ENCODE data around the gene PRSS33. TPM values are rescaled to one million over a fixed set of nuclear protein-coding genes. Genes with fewer than 3 reads are reported as not detected.

Gene PRSS33
- total and polyA plus RNA-seq, 2 donors = 0.05 to 0.37 TPM

DNA sequence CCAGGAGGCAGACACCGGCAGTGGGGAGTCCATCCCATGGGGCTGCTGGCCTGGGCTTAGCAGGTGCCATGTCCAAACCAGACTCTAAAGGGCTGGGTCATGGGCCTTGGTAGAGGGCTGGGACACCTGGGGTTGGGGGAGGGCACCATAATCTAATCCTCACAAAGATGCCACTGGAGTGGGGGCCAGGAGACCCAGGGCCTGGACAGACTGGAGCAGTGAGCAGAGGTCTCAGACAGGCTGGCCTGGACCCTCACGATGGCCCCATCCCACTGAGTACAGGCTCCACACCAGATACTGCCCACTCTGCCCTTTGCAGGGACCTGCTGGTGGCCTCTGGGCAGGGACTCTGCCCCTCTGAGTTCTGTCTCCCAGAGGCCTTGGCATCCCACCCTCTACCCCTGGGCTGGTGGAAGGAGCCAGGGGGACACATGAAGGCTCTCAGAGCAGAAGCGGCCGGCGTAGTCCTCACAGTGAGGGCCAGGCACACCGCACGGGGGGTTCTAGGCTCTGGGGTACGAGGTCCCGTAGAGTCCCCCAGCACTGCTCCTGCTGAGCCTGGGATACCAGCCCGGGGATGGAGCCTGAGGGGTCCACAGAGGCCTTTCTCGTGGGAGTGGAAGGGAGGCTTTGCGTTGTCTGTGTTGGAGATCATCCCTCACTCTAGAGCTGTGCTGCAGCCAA, 44.9 kb downstream of the PRSS33 start:
- no peaks in the 10 kb centered on the region for H3K36me3 ChIP-seq (ENCODE audit: control insufficient read depth in 2 of 2, insufficient read depth in 2 of 2, low read length in 1 of 2)
- 96% methylated on average over 12 of the region's 12 CpGs for WGBS

DNA sequence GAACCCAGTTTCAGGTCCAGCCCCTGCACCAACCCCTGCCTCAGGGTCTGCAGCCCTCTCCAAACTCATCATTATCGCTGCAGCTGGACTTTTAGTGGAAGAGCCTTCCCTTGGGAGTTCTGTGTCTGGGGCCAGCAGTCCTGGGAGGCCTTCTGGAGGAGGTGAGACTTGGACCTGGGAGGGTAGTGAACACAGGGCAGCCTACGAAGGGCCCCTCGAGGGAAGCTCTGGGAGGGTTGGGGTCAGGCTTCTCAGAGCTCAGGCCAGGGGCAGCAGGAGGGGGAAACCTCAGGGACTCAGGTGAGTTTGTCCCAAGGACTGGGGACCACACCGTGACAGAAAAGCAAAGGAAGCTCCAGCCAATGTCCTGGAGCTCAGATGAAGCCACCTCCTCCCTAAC, 46.2 kb downstream of the PRSS33 start:
- Histone ChIP-seq H3K36me3 (ENCODE audit: control insufficient read depth in 2 of 2, insufficient read depth in 2 of 2, low read length in 1 of 2) (no peaks in the 10 kb centered on the region), H3K4me1 (ENCODE audit: control insufficient read depth in 2 of 2, insufficient read depth in 2 of 2, low read length in 2 of 2) (peaks cover 0 to 16% of the 10 kb centered on the region in 2 donors), H3K4me3 (ENCODE audit: low read length in 2 of 2) (no peak overlapping the region), H3K9me3 (ENCODE audit: control insufficient read depth in 2 of 2, insufficient read depth in 1 of 2, low read length in 1 of 2) (no peaks in the 10 kb centered on the region), H3K27ac (ENCODE audit: low read depth in 1 of 2, low read length in 1 of 2) (no peak overlapping the region), H3K27me3 (ENCODE audit: control insufficient read depth in 2 of 2, insufficient read depth in 1 of 2, low read length in 1 of 2) (no peaks in the 10 kb centered on the region)
- DNase-seq (ENCODE audit: low read depth in 6 of 9, low spot score in 9 of 9) = no peak
- 95% methylated on average over 4 of the region's 4 CpGs for WGBS

More for the DNA sequence above, 44.9 kb downstream of the PRSS33 start:
- Histone ChIP-seq H3K4me3 (ENCODE audit: low read length in 2 of 2) (no peak overlapping the region), H3K27me3 (ENCODE audit: control insufficient read depth in 2 of 2, insufficient read depth in 1 of 2, low read length in 1 of 2) (no peaks in the 10 kb centered on the region), H3K27ac (ENCODE audit: low read depth in 1 of 2, low read length in 1 of 2) (no peak overlapping the region), H3K4me1 (ENCODE audit: control insufficient read depth in 2 of 2, insufficient read depth in 2 of 2, low read length in 2 of 2) (peaks cover 0 to 16% of the 10 kb centered on the region in 2 donors), H3K9me3 (ENCODE audit: control insufficient read depth in 2 of 2, insufficient read depth in 1 of 2, low read length in 1 of 2) (no peaks in the 10 kb centered on the region)
- DNase-seq (ENCODE audit: low read depth in 6 of 9, low spot score in 9 of 9) = no peak

DNA sequence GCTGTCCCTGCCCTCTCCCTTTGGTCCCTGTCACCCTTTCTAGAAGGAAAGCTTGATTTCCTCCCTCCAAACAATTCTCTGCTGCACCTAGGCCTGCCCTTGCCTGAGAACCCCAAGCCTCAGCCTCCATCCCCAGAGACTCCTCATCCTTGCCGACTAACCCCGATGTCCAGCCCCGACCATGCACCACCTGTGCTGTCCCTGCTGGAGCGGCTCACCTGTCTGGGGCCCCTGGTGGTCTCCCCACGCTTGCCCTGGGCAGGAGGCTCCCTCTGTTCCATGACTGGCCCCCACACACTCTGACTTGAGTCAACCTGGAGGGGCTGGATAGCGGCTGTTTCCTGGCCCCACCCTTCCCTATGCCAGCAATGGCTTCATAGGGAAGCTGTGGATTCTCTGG, 46.9 kb downstream of the PRSS33 start:
- H3K27ac ChIP-seq (ENCODE audit: low read depth in 1 of 2, low read length in 1 of 2) = no peak overlapping the region
- peaks cover 0 to 16% of the 10 kb centered on the region in 2 donors for H3K4me1 ChIP-seq (ENCODE audit: control insufficient read depth in 2 of 2, insufficient read depth in 2 of 2, low read length in 2 of 2)
- H3K36me3 ChIP-seq (ENCODE audit: control insufficient read depth in 2 of 2, insufficient read depth in 2 of 2, low read length in 1 of 2) = no peaks in the 10 kb centered on the region
- no peak overlapping the region for H3K4me3 ChIP-seq (ENCODE audit: low read length in 2 of 2)
- 97% methylated on average over 6 of the region's 6 CpGs for WGBS
- no peak for DNase-seq (ENCODE audit: low read depth in 6 of 9, low spot score in 9 of 9)
- no peaks in the 10 kb centered on the region for H3K9me3 ChIP-seq (ENCODE audit: control insufficient read depth in 2 of 2, insufficient read depth in 1 of 2, low read length in 1 of 2)
- H3K27me3 ChIP-seq (ENCODE audit: control insufficient read depth in 2 of 2, insufficient read depth in 1 of 2, low read length in 1 of 2) = no peaks in the 10 kb centered on the region

DNA sequence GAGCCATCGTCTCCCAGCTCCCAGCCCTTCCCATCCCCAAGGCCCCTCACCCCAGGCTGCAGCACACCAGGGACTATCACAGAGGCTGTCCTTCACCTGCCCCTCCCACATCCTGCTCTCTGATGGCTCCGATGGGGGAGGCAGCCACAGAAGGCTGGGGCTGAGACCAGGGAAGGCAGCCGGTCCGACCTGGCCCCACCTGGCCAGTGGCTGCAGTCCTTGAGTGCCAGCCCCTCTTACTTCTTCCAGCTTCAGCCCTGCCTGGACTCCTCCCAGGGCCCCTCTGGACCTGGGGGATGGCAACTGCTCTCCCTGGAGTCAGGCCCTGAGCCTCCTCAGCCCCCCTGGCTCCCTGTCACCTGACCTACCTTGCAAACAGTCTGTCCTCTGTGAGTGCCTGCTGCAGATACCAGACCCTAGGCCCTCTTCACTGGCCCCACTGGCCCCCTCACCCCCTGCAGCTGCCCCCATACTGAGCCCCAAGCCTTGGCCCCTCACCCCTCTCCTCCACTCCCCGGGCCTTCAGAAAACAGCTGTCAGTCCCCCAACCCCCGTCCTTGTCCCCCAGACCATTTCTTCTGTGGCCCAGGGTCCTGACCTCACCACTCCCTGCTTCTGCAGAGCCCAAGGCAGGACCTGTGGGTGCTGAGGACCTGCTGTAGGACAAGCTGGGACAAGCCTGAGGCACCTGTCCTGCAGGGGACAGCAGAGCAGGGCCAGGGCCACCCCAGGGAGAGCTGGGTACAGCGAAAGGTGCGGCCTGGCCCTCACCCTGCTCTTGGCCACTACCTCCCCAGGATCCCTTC, 47.5 kb downstream of the PRSS33 start:
- no peak for DNase-seq (ENCODE audit: low read depth in 6 of 9, low spot score in 9 of 9)
- H3K27ac ChIP-seq (ENCODE audit: low read depth in 1 of 2, low read length in 1 of 2) = no peak overlapping the region
- 96% methylated on average over 8 of the region's 8 CpGs for WGBS
- H3K27me3 ChIP-seq (ENCODE audit: control insufficient read depth in 2 of 2, insufficient read depth in 1 of 2, low read length in 1 of 2) = no peaks in the 10 kb centered on the region
- H3K4me3 ChIP-seq (ENCODE audit: low read length in 2 of 2) = no peak overlapping the region
- no peaks in the 10 kb centered on the region for H3K36me3 ChIP-seq (ENCODE audit: control insufficient read depth in 2 of 2, insufficient read depth in 2 of 2, low read length in 1 of 2)
- peaks cover 0 to 16% of the 10 kb centered on the region in 2 donors for H3K4me1 ChIP-seq (ENCODE audit: control insufficient read depth in 2 of 2, insufficient read depth in 2 of 2, low read length in 2 of 2)
- no peaks in the 10 kb centered on the region for H3K9me3 ChIP-seq (ENCODE audit: control insufficient read depth in 2 of 2, insufficient read depth in 1 of 2, low read length in 1 of 2)

DNA sequence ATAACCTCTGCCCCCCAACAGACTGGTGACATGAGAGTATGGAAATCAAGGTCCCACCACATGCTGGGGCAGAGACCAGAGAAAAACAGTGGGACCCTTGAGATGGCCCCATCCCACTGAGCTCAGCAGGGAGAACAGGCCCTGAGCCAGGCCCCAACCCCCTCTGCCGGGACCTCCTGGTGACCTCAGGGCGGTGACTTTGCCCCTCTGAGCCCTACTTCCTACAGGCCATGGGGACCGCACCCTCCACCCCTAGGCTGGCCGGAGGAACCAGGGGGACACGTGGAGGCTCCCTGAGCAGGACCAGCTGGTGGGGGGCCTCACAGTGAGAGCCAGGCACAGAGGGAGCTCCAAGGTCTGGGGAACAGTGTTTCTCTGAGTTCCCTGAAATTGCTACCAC, 48.7 kb downstream of the PRSS33 start:
- H3K27ac ChIP-seq (ENCODE audit: low read depth in 1 of 2, low read length in 1 of 2) = no peak overlapping the region
- H3K27me3 ChIP-seq (ENCODE audit: control insufficient read depth in 2 of 2, insufficient read depth in 1 of 2, low read length in 1 of 2) = no peaks in the 10 kb centered on the region
- no peak for DNase-seq (ENCODE audit: low read depth in 6 of 9, low spot score in 9 of 9)
- H3K36me3 ChIP-seq (ENCODE audit: control insufficient read depth in 2 of 2, insufficient read depth in 2 of 2, low read length in 1 of 2) = no peaks in the 10 kb centered on the region
- H3K9me3 ChIP-seq (ENCODE audit: control insufficient read depth in 2 of 2, insufficient read depth in 1 of 2, low read length in 1 of 2) = no peaks in the 10 kb centered on the region
- no peak overlapping the region for H3K4me3 ChIP-seq (ENCODE audit: low read length in 2 of 2)
- 97% methylated on average over 5 of the region's 5 CpGs for WGBS
- peaks cover 0 to 16% of the 10 kb centered on the region in 2 donors for H3K4me1 ChIP-seq (ENCODE audit: control insufficient read depth in 2 of 2, insufficient read depth in 2 of 2, low read length in 2 of 2)

DNA sequence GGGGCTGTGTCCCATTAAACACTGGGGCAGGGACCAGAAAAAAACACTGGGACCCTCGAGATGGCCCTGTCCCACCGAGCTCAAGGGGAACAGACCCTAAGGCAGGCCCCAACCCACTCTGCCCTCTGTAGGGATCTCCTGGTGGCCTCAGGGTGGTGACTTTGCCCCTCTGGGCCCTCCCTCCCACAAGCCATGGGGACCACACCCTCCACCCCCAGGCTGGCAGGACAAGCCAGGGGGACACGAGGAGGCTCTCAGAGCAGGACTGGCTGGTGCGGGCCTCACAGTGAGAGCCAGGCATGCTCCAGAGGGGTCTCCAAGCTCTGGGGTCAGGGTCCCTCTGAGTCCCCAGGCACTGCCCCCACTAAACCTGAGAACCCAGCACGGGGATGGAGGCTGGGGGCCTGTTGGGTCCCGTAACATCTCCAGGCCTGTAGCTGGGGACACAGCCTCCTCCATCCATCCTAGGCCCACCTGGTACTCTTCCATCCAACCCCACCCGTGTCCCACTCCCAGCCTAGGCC, 49.4 kb downstream of the PRSS33 start:
- Histone ChIP-seq H3K4me1 (ENCODE audit: control insufficient read depth in 2 of 2, insufficient read depth in 2 of 2, low read length in 2 of 2) (peaks cover 0 to 16% of the 10 kb centered on the region in 2 donors), H3K4me3 (ENCODE audit: low read length in 2 of 2) (no peak overlapping the region), H3K27ac (ENCODE audit: low read depth in 1 of 2, low read length in 1 of 2) (no peak overlapping the region), H3K27me3 (ENCODE audit: control insufficient read depth in 2 of 2, insufficient read depth in 1 of 2, low read length in 1 of 2) (no peaks in the 10 kb centered on the region), H3K36me3 (ENCODE audit: control insufficient read depth in 2 of 2, insufficient read depth in 2 of 2, low read length in 1 of 2) (no peaks in the 10 kb centered on the region), H3K9me3 (ENCODE audit: control insufficient read depth in 2 of 2, insufficient read depth in 1 of 2, low read length in 1 of 2) (no peaks in the 10 kb centered on the region)
- no peak for DNase-seq (ENCODE audit: low read depth in 6 of 9, low spot score in 9 of 9)
- WGBS = 79% methylated on average over 7 of the region's 7 CpGs

DNA sequence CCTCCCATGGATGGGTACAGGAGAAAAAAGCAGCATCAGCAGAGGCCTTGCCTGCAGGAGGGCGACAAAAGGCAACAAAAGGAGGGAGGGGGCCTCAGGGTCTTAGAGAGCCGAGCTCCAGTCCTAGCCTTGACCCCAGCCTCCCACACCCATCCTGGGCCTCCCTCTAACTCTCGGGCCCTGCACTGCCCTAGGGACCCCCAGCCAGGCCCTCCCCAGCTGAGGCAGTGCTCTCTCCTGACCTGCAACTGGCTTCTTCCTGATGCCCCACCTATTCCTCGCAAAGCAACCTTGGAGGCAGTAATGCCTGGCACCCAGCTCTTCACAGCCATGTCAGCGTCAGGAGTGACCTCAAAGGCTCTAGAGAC, 50.1 kb downstream of the PRSS33 start:
- Histone ChIP-seq H3K4me1 (ENCODE audit: control insufficient read depth in 2 of 2, insufficient read depth in 2 of 2, low read length in 2 of 2) (peaks cover 0 to 16% of the 10 kb centered on the region in 2 donors), H3K36me3 (ENCODE audit: control insufficient read depth in 2 of 2, insufficient read depth in 2 of 2, low read length in 1 of 2) (no peaks in the 10 kb centered on the region), H3K9me3 (ENCODE audit: control insufficient read depth in 2 of 2, insufficient read depth in 1 of 2, low read length in 1 of 2) (no peaks in the 10 kb centered on the region), H3K27me3 (ENCODE audit: control insufficient read depth in 2 of 2, insufficient read depth in 1 of 2, low read length in 1 of 2) (no peaks in the 10 kb centered on the region), H3K4me3 (ENCODE audit: low read length in 2 of 2) (no peak overlapping the region), H3K27ac (ENCODE audit: low read depth in 1 of 2, low read length in 1 of 2) (no peak overlapping the region)
- 98% methylated on average over 5 of the region's 5 CpGs for WGBS
- DNase-seq (ENCODE audit: low read depth in 6 of 9, low spot score in 9 of 9) = no peak

DNA sequence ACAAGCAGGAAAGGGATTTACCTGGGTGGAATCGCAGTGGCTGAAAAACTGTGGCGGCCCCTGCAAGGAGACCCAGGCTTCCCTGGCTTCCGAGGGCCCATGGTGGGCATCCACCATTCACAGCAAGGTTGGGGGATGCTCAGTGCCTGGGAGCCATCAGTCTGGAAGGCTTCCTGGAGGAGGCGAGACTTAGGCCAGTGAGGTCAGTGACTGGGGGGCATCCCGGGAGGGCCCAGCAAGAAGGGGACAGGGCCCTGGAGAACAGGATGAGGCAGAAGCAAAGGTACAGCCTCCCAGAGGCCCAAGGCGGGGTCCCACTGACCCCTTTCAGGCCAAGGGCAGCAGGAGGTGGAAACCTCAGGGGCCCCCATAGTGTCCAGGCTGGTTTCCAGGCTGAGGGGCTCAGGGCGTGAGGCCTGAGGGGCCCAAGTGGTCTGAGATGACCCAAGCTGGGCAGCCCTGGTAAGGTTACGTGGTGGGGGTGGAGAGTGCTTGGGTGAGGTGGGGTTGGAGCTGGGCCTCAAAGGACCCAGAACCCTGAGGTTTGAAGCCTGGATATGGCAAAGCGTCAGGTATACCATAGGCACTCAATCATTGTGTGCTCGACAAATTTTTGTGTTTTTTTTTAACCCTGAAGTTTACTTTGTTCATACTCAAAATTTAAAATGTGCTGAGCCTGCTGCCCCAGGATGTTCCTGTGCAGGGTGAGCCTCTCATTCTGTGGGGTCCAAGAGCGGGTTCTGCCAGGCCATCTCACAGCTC, 50.7 kb downstream of the PRSS33 start:
- WGBS = 98% methylated on average over 11 of the region's 11 CpGs
- Histone ChIP-seq H3K9me3 (ENCODE audit: control insufficient read depth in 2 of 2, insufficient read depth in 1 of 2, low read length in 1 of 2) (no peaks in the 10 kb centered on the region), H3K27me3 (ENCODE audit: control insufficient read depth in 2 of 2, insufficient read depth in 1 of 2, low read length in 1 of 2) (no peaks in the 10 kb centered on the region), H3K27ac (ENCODE audit: low read depth in 1 of 2, low read length in 1 of 2) (no peak overlapping the region), H3K4me1 (ENCODE audit: control insufficient read depth in 2 of 2, insufficient read depth in 2 of 2, low read length in 2 of 2) (peaks cover 0 to 16% of the 10 kb centered on the region in 2 donors), H3K36me3 (ENCODE audit: control insufficient read depth in 2 of 2, insufficient read depth in 2 of 2, low read length in 1 of 2) (no peaks in the 10 kb centered on the region), H3K4me3 (ENCODE audit: low read length in 2 of 2) (no peak overlapping the region)
- no peak for DNase-seq (ENCODE audit: low read depth in 6 of 9, low spot score in 9 of 9)

All from thymus (tissue), 11 donors.